Caco-2 (cell line): ENCODE results near the gene PQBP1. TPM values are rescaled to one million over a fixed set of nuclear protein-coding genes. Genes with fewer than 3 reads are reported as not detected.

ENCODE experiments used
- BruUV-seq: library from RNA; stranded (reverse); fragments of 400-500 nt; replicated peaks from 2 replicates; lab custom pipeline; 2021; lab: Mats Ljungman, UMichigan
- CTCF ChIA-PET: fragments of 300-600 bp; sonication (Branson Sonifier 250); formaldehyde crosslinking; loops from one replicate; lab custom pipeline; 2022; ENCODE audit warnings: antibody characterized with exemption; lab: Charles Lee
- POLR2A ChIA-PET: fragments of 300-600 bp; sonication (Branson Sonifier 250); formaldehyde crosslinking; loops from one replicate; lab custom pipeline; 2022; ENCODE audit warnings: antibody characterized with exemption; lab: Charles Lee
- DNase-seq, 2 experiments: peaks; one replicate each; pipeline versions ENCODE4 v3.0.0 to v3.0.0-alpha.2; 2020 to 2022
- H3K27me3 ChIP-seq: replicated peaks from 2 replicates; pipeline ENCODE4 v1.6.0; 2011; ENCODE audit warnings: low read length; ENCODE audit not compliant: control insufficient read depth, insufficient read depth
- H3K36me3 ChIP-seq: 2 replicates; pipeline ENCODE4 v1.5.1; 2011; ENCODE audit warnings: low read length; ENCODE audit not compliant: control insufficient read depth, insufficient read depth
- H3K4me1 ChIP-seq: fragments of 250-450 bp; sonication (Bioruptor Pico); 2 replicates; pipeline ENCODE4 v1.5.1; 2020; ENCODE audit warnings: mild to moderate bottlenecking
- H3K4me3 ChIP-seq: 2 replicates; pipeline ENCODE4 v1.5.1; 2011; ENCODE audit warnings: low read depth, mild to moderate bottlenecking, control low read depth, low read length
- H3K9me3 ChIP-seq: fragments of 250-450 bp; sonication (Bioruptor Pico); 2 replicates; pipeline ENCODE4 v1.5.1; 2020; ENCODE audit warnings: mild to moderate bottlenecking, moderate library complexity
- H3K27ac Mint-ChIP-seq: one replicate; pipeline ENCODE4 v1.8.0; 2022; ENCODE audit warnings: mixed read lengths; ENCODE audit not compliant: unreplicated experiment
- H3K27me3 Mint-ChIP-seq: one replicate; pipeline ENCODE4 v1.8.0; 2022; ENCODE audit warnings: mixed read lengths; ENCODE audit not compliant: insufficient read depth, unreplicated experiment
- H3K36me3 Mint-ChIP-seq: one replicate; pipeline ENCODE4 v1.8.0; 2022; ENCODE audit warnings: mild to moderate bottlenecking, mixed read lengths; ENCODE audit not compliant: insufficient read depth, unreplicated experiment
- H3K4me1 Mint-ChIP-seq: one replicate; pipeline ENCODE4 v1.8.0; 2022; ENCODE audit warnings: low read depth, mixed read lengths; ENCODE audit not compliant: unreplicated experiment
- H3K4me3 Mint-ChIP-seq: one replicate; pipeline ENCODE4 v1.8.0; 2022; ENCODE audit warnings: mild to moderate bottlenecking, moderate library complexity, mixed read lengths; ENCODE audit not compliant: unreplicated experiment
- H3K9me3 Mint-ChIP-seq: one replicate; pipeline ENCODE4 v1.8.0; 2022; ENCODE audit warnings: mixed read lengths; ENCODE audit not compliant: unreplicated experiment
- intact Hi-C: fragments of 100-400 bp; cut with micrococcal nuclease; formaldehyde crosslinking; loops from one replicate; pipeline ENCODE4 v1.10.0; 2022; ENCODE audit not compliant: unreplicated experiment
- total RNA-seq: library from RNA; stranded (reverse); gene quantifications from 2 replicates; pipeline ENCODE4 v1.2.3, GENCODE V29; 2022
- TF ChIP-seq, protein P1 (sequence below), 2 experiments: fragments of 200-600 bp in 1 of 2; IDR thresholded peaks; 1 replicate in 1 of 2; 2 replicates in 1 of 2; pipeline versions ENCODE4 v1.5.1 to v1.8.0; 2011 to 2022; ENCODE audit warnings: antibody characterized with exemption in 1 of 2, control low read depth in 1 of 2, inconsistent platforms in 1 of 2, low read depth in 1 of 2, low read length in 1 of 2, mild to moderate bottlenecking in 1 of 2, moderate library complexity in 1 of 2; ENCODE audit not compliant: insufficient read depth in 1 of 2, severe bottlenecking in 1 of 2, unreplicated experiment in 1 of 2

The PQBP1 gene
- total RNA-seq, 1 experiment from 2014 or later: 114 TPM

DNA sequence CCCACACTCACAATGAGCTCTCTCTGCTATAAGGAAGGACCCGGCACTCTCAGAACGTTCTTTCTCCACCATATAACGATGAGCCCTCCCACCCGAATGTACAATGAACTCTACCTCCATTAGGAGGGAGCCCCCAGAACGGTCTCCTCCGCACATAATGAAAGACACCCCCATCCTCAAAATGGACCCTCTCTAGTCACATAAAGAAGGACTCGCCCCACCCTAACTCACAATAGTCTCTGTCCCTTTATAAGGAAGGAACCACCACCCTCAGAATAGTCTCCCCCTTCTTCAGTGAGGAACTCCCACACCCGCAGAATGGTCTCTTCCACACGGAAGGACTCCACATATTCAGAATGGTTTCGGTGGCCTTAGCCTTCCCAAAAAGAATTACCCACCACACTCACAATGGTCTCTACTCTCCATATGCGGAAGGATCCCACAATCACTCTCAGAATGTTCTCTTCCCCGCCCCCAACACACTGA is 13.2 kb downstream of the PQBP1 start:
- H3K9me3 ChIP-seq: no peaks in the 10 kb centered on the region
- peak overlapping the region; percentile 87 for H3K4me3 ChIP-seq
- ChIA-PET POLR2A (interaction anchor here (1.3 to 1.6 kb wide), 3 partner anchors 13 to 235 kb away, joined by 5 to 24 read pairs (median 9); partner anchors contain the start of genes HDAC6, PQBP1 and TIMM17B), CTCF (interaction anchor here (1.2 to 1.5 kb wide), 3 partner anchors 13 to 105 kb away, joined by 3 to 4 read pairs (median 4); partner anchors contain the start of genes PQBP1 and TIMM17B)
- no peaks in the 10 kb centered on the region for H3K27me3 Mint-ChIP-seq
- BruUV-seq: no TSS peak
- peaks cover 21% of the 10 kb centered on the region for H3K4me1 Mint-ChIP-seq
- peak overlapping the region; percentile 100 for H3K27ac Mint-ChIP-seq
- no peaks in the 10 kb centered on the region for H3K27me3 ChIP-seq
- no peaks in the 10 kb centered on the region; the same call in 1 of the 2 replicates for H3K36me3 ChIP-seq
- H3K4me1 ChIP-seq: 0 out of 2 replicates have a peak, but pooled peaks cover 7% of the 10 kb centered on the region
- no peaks in the 10 kb centered on the region for H3K9me3 Mint-ChIP-seq
- no peak for DNase-seq
- peak overlapping the region; percentile 95 for H3K4me3 Mint-ChIP-seq
- peaks cover 32% of the 10 kb centered on the region for H3K36me3 Mint-ChIP-seq
- TF ChIP-seq, protein P1, sequence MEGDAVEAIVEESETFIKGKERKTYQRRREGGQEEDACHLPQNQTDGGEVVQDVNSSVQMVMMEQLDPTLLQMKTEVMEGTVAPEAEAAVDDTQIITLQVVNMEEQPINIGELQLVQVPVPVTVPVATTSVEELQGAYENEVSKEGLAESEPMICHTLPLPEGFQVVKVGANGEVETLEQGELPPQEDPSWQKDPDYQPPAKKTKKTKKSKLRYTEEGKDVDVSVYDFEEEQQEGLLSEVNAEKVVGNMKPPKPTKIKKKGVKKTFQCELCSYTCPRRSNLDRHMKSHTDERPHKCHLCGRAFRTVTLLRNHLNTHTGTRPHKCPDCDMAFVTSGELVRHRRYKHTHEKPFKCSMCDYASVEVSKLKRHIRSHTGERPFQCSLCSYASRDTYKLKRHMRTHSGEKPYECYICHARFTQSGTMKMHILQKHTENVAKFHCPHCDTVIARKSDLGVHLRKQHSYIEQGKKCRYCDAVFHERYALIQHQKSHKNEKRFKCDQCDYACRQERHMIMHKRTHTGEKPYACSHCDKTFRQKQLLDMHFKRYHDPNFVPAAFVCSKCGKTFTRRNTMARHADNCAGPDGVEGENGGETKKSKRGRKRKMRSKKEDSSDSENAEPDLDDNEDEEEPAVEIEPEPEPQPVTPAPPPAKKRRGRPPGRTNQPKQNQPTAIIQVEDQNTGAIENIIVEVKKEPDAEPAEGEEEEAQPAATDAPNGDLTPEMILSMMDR (IDR thresholded peaks at IDR 0.05; ENCODE audit: insufficient read depth in 1 of 2, low read depth in 1 of 2, low read length in 1 of 2, severe bottlenecking in 1 of 2, unreplicated experiment in 1 of 2): no peak
- intact Hi-C loops: no loop called here

DNA sequence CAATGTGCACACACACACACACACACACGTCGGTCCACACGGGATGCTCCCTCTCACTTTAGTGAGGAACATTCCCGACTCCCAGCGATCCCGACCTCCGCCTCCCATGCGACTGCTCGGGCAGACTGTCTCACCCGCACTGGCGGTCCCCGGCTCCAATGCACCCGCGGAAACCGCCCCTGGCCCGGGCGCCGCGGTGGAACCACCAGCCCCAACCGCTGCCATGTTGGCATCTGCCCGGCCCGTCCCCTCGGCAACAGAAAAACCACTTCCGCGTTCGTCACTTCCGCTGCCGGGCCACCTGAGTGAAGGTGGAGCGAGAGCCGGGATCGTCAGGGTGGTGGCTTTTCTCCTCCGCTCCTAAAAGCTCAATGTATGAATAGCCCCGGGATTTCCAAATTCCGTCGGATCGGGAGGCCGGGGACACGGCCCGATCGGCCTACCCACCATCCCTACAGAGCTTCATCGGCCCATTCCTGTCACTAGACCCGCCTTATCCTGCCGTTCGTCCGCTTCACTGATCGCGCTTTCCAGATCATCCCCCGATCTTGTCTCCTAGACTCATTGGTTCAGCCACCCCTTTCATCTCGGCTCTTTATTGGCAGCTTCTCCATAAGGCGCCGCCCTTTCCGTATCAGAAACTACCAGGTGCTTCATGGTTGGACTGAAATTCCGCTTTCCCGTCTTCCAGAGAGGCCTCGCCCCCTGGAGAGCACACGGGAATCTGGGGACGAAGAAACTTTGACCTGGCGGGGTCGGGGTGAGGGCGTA is 13.9 kb downstream of the PQBP1 start, which contains the start of gene SLC35A2:
Gene SLC35A2 (minus strand): TSS at position 235 of the 771 bp plus-strand sequence. CDS start 10 bp downstream, at position 225.
- H3K27ac Mint-ChIP-seq: peak within 1 kb of the TSS; percentile 100
- no peaks in the 10 kb centered on the region for H3K27me3 ChIP-seq

More for the DNA sequence above, 13.9 kb downstream of the PQBP1 start, which contains the start of gene SLC35A2:
- Mint-ChIP-seq H3K27me3 (no peaks in the 10 kb centered on the region), H3K9me3 (no peaks in the 10 kb centered on the region), H3K4me1 (peaks cover 21% of the 10 kb centered on the region), H3K4me3 (peak within 1 kb of the TSS; percentile 95), H3K36me3 (peaks cover 33% of the 10 kb centered on the region)
- TF ChIP-seq, protein P1 (IDR thresholded peaks at IDR 0.05; ENCODE audit: insufficient read depth in 1 of 2, low read depth in 1 of 2, low read length in 1 of 2, severe bottlenecking in 1 of 2, unreplicated experiment in 1 of 2): no peak
- H3K9me3 ChIP-seq: no peaks in the 10 kb centered on the region
- no peaks in the 10 kb centered on the region; the same call in 1 of the 2 replicates for H3K36me3 ChIP-seq
- CTCF ChIA-PET: interaction anchor here (1.0 to 1.5 kb wide), 6 partner anchors 14 to 244 kb away, joined by 3 to 4 read pairs (median 4); partner anchors contain the start of genes PQBP1 and TIMM17B
- peak within 1 kb of the TSS; percentile 87 for H3K4me3 ChIP-seq
- POLR2A ChIA-PET: interaction anchor here (0.6 to 1.6 kb wide), 11 partner anchors 9 to 1261 kb away, joined by 3 to 24 read pairs (median 4); partner anchors contain the start of genes ELK1, HDAC6, PQBP1 and TIMM17B
- peak; percentile 86 to 91 for DNase-seq
- intact Hi-C loops: loop anchor here (1.0 to 2.0 kb wide), 2 partner anchors 13 to 57 kb away; no protein-coding TSS in a partner anchor
- no TSS peak for BruUV-seq
- H3K4me1 ChIP-seq: 0 out of 2 replicates have a peak, but pooled peaks cover 7% of the 10 kb centered on the region
